GM21515 (cell line): ENCODE results near the gene FHL5.
"Not testable (repeated sequence)": the region's sequence is repeated elsewhere in the genome, so short reads cannot be mapped to it uniquely, and the experiment has no call there.

Source experiments
- ATAC-seq: cut with Tn5 transposase; IDR thresholded peaks from one replicate; pipeline ENCODE4 v1.9.1; 2021; ENCODE audit not compliant: unreplicated experiment

The FHL5 gene

GRCh38 chr6:96610019-96610418 lies 47.1 kb downstream of the FHL5 start:
- ATAC-seq: peak; percentile 55

GRCh38 chr6:96611342-96611991 lies 48.5 kb downstream of the FHL5 start:
- ATAC-seq: peak; percentile 74

GRCh38 chr6:96613291-96613999 lies 50.5 kb downstream of the FHL5 start:
- peak; percentile 36 for ATAC-seq

- no peak for ATAC-seq
Measured at GRCh38 chr6:96620851-96621250, 57.9 kb downstream of the FHL5 start.

GRCh38 chr6:96621983-96622382 lies 59.1 kb downstream of the FHL5 start:
- ATAC-seq: no peak

GRCh38 chr6:96624957-96625356 lies 62.0 kb downstream of the FHL5 start:
- ATAC-seq: peak; percentile 47

- peak; percentile 93 for ATAC-seq
Measured at GRCh38 chr6:96626759-96627364, 63.9 kb downstream of the FHL5 start.

GRCh38 chr6:96631248-96631647 lies 68.3 kb downstream of the FHL5 start:
- no peak for ATAC-seq

- ATAC-seq: not testable (repeated sequence)
Measured at GRCh38 chr6:96637979-96638378, 75.1 kb downstream of the FHL5 start.

- ATAC-seq: no peak
Measured at GRCh38 chr6:96645106-96645505, 82.2 kb downstream of the FHL5 start.

- ATAC-seq: no peak
Measured at GRCh38 chr6:96649926-96650325, 87.0 kb downstream of the FHL5 start.

GRCh38 chr6:96651816-96652215 lies 88.9 kb downstream of the FHL5 start:
- no peak for ATAC-seq

- no peak for ATAC-seq
Measured at GRCh38 chr6:96652552-96652951, 89.6 kb downstream of the FHL5 start.

GRCh38 chr6:96653181-96653580 lies 90.3 kb downstream of the FHL5 start:
- ATAC-seq: no peak

GRCh38 chr6:96656567-96656966 lies 93.6 kb downstream of the FHL5 start:
- ATAC-seq: no peak

GRCh38 chr6:96657344-96657743 lies 94.4 kb downstream of the FHL5 start:
- no peak for ATAC-seq

GRCh38 chr6:96659084-96659845 lies 96.3 kb downstream of the FHL5 start:
- ATAC-seq: no peak
